WTC11 (cell line): ENCODE data around the gene ELOVL7. TPM values are rescaled to one million over a fixed set of nuclear protein-coding genes. Genes with fewer than 3 reads are reported as not detected.
A peak's percentile ranks its signal among the peaks of the same experiment; 100 is the strongest.

ENCODE experiments used
- ATAC-seq: fragments of 200-7000 bp; cut with Tn5 transposase; 2 replicates; pipeline ENCODE4 v1.10.0; 2021; ENCODE audit warnings: mild to moderate bottlenecking, moderate library complexity
- CTCF ChIA-PET: fragments of 300-600 bp; sonication (Branson Sonifier 250); formaldehyde crosslinking; loops from one replicate; lab custom pipeline; 2021; ENCODE audit warnings: antibody characterized with exemption; lab: Charles Lee
- POLR2A ChIA-PET: fragments of 350-600 bp; sonication (Branson Sonifier 250); formaldehyde crosslinking; loops from one replicate; lab custom pipeline; 2021; ENCODE audit warnings: antibody characterized with exemption; lab: Charles Lee
- DNase-seq: peaks from one replicate; pipeline ENCODE4 v3.0.0; 2021; ENCODE audit warnings: low spot score
- H3K27ac Mint-ChIP-seq: 2 replicates; pipeline ENCODE4 v1.8.0; 2021; ENCODE audit warnings: mixed read lengths
- H3K27me3 Mint-ChIP-seq: 2 replicates; pipeline ENCODE4 v1.8.0; 2021; ENCODE audit warnings: low read depth, mild to moderate bottlenecking, moderate library complexity, mixed read lengths
- H3K36me3 Mint-ChIP-seq: 2 replicates; pipeline ENCODE4 v1.8.0; 2021; ENCODE audit warnings: mixed read lengths
- H3K4me1 Mint-ChIP-seq: 2 replicates; pipeline ENCODE4 v1.8.0; 2022; ENCODE audit warnings: mixed read lengths
- H3K4me3 Mint-ChIP-seq: 2 replicates; pipeline ENCODE4 v1.8.0; 2021; ENCODE audit warnings: mild to moderate bottlenecking, moderate library complexity, mixed read lengths
- H3K9me3 Mint-ChIP-seq: 2 replicates; pipeline ENCODE4 v1.8.0; 2021; ENCODE audit warnings: mixed read lengths
- ETV6 ChIP-seq: sonication (generic); formaldehyde crosslinking; IDR thresholded peaks from 2 replicates; pipeline ENCODE4 v1.8.1; 2022; ENCODE audit warnings: mild to moderate bottlenecking, missing genetic modification reagents
- GRHL2 ChIP-seq: fragments of 250-450 bp; sonication (Bioruptor Pico); IDR thresholded peaks from 2 replicates; pipeline ENCODE4 v1.8.0; 2022; ENCODE audit warnings: mild to moderate bottlenecking, moderate library complexity; ENCODE audit not compliant: insufficient replicate concordance, severe bottlenecking
- SMAD4 ChIP-seq: sonication (generic); formaldehyde crosslinking; IDR thresholded peaks from 2 replicates; pipeline ENCODE4 v1.8.0; 2022; ENCODE audit warnings: mild to moderate bottlenecking, missing genetic modification reagents
- SOX15 ChIP-seq: fragments of 250-450 bp; sonication (Bioruptor Pico); IDR thresholded peaks from 2 replicates; pipeline ENCODE4 v1.9.0; 2021; ENCODE audit warnings: mild to moderate bottlenecking
- SP1 ChIP-seq: sonication (generic); formaldehyde crosslinking; conservative IDR thresholded peaks from 2 replicates; pipeline ENCODE4 v1.8.1; 2022; ENCODE audit warnings: missing genetic modification reagents
- ZNF121 ChIP-seq: sonication (generic); formaldehyde crosslinking; IDR thresholded peaks from 2 replicates; pipeline ENCODE4 v1.8.0; 2023; ENCODE audit warnings: missing genetic modification reagents
- ZNF219 ChIP-seq: sonication (generic); formaldehyde crosslinking; IDR thresholded peaks from 2 replicates; pipeline ENCODE4 v1.8.0; 2023; ENCODE audit warnings: missing genetic modification reagents, mild to moderate bottlenecking, borderline replicate concordance
- total RNA-seq: library from RNA; stranded (reverse); gene quantifications from 3 replicates; pipeline ENCODE4 v1.2.3, GENCODE V29; 2021
- TF ChIP-seq, protein P1 (sequence below): fragments of 250-450 bp; sonication (Bioruptor Pico); IDR thresholded peaks from 2 replicates; pipeline ENCODE4 v1.9.0; 2021; ENCODE audit warnings: mild to moderate bottlenecking, borderline replicate concordance
- TF ChIP-seq, protein P2 (sequence below): fragments of 250-450 bp; sonication (Bioruptor Pico); IDR thresholded peaks from 2 replicates; pipeline ENCODE4 v1.9.0; 2021; ENCODE audit warnings: mild to moderate bottlenecking
- TF ChIP-seq, protein P3 (sequence below): sonication (generic); formaldehyde crosslinking; IDR thresholded peaks from 2 replicates; pipeline ENCODE4 v1.8.0; 2022; ENCODE audit warnings: mild to moderate bottlenecking, missing genetic modification reagents
- TF ChIP-seq, protein P4 (sequence below): fragments of 250-450 bp; sonication (Bioruptor Pico); IDR thresholded peaks from 2 replicates; pipeline ENCODE4 v2.1.2; 2022; ENCODE audit warnings: mild to moderate bottlenecking, moderate library complexity
- TF ChIP-seq, protein P5 (sequence below): sonication (generic); formaldehyde crosslinking; IDR thresholded peaks from 2 replicates; pipeline ENCODE4 v1.8.1; 2023; ENCODE audit warnings: mild to moderate bottlenecking, missing genetic modification reagents
- TF ChIP-seq, protein P6 (sequence below): sonication (generic); formaldehyde crosslinking; conservative IDR thresholded peaks from 2 replicates; pipeline ENCODE4 v1.8.1; 2023; ENCODE audit warnings: mild to moderate bottlenecking, low read depth, missing genetic modification reagents, moderate library complexity

The ELOVL7 gene
- total RNA-seq, 1 experiment from 2014 or later: 7.1 TPM

DNA sequence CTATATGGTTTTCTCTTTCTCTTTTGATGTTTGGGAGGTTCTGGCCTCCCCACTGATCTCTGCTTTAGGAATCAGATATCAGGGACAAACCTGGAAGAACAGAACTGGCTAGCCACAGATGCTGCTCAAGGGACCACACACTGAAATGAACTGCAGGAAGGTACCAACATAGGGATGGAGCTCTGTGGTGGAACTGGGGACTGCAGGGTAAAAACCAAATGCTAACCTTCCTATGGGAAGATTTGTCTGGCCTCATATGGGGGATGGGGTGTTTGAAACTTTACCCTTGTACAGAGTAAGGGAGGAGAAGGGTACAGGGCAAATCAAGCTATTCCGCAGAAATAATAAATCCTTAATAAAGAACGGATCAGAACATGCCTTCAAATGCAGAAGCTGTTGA, 49.4 kb downstream of the ELOVL7 start (continued):
- TF ChIP-seq, protein P1, sequence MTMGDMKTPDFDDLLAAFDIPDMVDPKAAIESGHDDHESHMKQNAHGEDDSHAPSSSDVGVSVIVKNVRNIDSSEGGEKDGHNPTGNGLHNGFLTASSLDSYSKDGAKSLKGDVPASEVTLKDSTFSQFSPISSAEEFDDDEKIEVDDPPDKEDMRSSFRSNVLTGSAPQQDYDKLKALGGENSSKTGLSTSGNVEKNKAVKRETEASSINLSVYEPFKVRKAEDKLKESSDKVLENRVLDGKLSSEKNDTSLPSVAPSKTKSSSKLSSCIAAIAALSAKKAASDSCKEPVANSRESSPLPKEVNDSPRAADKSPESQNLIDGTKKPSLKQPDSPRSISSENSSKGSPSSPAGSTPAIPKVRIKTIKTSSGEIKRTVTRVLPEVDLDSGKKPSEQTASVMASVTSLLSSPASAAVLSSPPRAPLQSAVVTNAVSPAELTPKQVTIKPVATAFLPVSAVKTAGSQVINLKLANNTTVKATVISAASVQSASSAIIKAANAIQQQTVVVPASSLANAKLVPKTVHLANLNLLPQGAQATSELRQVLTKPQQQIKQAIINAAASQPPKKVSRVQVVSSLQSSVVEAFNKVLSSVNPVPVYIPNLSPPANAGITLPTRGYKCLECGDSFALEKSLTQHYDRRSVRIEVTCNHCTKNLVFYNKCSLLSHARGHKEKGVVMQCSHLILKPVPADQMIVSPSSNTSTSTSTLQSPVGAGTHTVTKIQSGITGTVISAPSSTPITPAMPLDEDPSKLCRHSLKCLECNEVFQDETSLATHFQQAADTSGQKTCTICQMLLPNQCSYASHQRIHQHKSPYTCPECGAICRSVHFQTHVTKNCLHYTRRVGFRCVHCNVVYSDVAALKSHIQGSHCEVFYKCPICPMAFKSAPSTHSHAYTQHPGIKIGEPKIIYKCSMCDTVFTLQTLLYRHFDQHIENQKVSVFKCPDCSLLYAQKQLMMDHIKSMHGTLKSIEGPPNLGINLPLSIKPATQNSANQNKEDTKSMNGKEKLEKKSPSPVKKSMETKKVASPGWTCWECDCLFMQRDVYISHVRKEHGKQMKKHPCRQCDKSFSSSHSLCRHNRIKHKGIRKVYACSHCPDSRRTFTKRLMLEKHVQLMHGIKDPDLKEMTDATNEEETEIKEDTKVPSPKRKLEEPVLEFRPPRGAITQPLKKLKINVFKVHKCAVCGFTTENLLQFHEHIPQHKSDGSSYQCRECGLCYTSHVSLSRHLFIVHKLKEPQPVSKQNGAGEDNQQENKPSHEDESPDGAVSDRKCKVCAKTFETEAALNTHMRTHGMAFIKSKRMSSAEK (CRISPR knock-in tag): no peak
- TF ChIP-seq, protein P2, sequence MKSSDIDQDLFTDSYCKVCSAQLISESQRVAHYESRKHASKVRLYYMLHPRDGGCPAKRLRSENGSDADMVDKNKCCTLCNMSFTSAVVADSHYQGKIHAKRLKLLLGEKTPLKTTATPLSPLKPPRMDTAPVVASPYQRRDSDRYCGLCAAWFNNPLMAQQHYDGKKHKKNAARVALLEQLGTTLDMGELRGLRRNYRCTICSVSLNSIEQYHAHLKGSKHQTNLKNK: no peak
- TF ChIP-seq, protein P3, sequence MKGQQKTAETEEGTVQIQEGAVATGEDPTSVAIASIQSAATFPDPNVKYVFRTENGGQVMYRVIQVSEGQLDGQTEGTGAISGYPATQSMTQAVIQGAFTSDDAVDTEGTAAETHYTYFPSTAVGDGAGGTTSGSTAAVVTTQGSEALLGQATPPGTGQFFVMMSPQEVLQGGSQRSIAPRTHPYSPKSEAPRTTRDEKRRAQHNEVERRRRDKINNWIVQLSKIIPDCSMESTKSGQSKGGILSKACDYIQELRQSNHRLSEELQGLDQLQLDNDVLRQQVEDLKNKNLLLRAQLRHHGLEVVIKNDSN (CRISPR knock-in tag): no peak

DNA sequence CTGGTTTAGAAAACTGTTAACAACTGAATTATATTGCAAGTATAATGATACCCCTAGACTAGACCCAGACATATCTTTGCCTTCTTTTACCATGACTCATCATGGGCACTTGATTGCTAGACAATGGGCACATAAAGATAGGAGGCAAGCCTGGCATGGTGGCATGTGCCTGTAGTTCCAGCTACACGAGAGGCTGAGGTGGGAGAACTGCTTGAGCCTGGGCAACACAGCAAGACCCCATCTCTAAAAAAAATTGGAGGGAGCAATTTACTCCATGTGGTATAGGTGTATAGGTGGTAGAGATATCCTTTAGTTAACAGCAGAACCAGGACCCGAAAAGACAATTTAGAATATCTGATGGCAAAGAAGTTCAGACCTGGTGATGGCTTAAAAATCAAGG, 51.6 kb downstream of the ELOVL7 start:
- CTCF ChIA-PET: no interaction called here
- H3K27ac Mint-ChIP-seq: no peak overlapping the region

DNA sequence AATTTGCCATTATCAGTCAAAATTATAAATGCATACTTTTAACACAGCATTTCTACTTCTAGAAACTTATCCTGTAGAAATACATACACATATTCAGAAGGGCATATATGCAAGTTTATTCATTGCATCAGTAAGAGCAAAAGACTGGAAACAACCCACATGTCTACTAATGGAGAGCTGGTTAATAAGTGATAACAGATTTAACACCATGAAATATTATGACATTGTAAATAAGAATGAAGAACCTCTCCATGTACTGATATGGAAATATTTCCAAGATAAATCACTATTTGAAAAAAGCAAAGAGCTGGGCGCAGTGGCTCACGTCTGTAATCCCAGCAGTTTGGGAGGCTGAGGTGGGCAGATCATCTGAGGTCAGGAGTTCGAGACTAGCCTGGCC, 54.5 kb downstream of the ELOVL7 start:
- ATAC-seq (no peak), DNase-seq (no peak)
- peaks cover 4% of the 10 kb centered on the region; the same call in 1 of the 2 replicates for H3K36me3 Mint-ChIP-seq
- no peaks in the 10 kb centered on the region for H3K27me3 Mint-ChIP-seq
- no peaks in the 10 kb centered on the region for H3K9me3 Mint-ChIP-seq
- H3K4me3 Mint-ChIP-seq: no peak overlapping the region
- TF ChIP-seq, protein P4, sequence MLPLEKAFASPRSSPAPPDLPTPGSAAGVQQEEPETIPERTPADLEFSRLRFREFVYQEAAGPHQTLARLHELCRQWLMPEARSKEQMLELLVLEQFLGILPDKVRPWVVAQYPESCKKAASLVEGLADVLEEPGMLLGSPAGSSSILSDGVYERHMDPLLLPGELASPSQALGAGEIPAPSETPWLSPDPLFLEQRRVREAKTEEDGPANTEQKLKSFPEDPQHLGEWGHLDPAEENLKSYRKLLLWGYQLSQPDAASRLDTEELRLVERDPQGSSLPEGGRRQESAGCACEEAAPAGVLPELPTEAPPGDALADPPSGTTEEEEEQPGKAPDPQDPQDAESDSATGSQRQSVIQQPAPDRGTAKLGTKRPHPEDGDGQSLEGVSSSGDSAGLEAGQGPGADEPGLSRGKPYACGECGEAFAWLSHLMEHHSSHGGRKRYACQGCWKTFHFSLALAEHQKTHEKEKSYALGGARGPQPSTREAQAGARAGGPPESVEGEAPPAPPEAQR (CRISPR knock-in tag): no peak
- TF ChIP-seq, protein P5, sequence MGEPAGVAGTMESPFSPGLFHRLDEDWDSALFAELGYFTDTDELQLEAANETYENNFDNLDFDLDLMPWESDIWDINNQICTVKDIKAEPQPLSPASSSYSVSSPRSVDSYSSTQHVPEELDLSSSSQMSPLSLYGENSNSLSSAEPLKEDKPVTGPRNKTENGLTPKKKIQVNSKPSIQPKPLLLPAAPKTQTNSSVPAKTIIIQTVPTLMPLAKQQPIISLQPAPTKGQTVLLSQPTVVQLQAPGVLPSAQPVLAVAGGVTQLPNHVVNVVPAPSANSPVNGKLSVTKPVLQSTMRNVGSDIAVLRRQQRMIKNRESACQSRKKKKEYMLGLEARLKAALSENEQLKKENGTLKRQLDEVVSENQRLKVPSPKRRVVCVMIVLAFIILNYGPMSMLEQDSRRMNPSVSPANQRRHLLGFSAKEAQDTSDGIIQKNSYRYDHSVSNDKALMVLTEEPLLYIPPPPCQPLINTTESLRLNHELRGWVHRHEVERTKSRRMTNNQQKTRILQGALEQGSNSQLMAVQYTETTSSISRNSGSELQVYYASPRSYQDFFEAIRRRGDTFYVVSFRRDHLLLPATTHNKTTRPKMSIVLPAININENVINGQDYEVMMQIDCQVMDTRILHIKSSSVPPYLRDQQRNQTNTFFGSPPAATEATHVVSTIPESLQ (CRISPR knock-in tag): no peak
- TF ChIP-seq ZNF219: no peak
- TF ChIP-seq, protein P1 (CRISPR knock-in tag): no peak
- TF ChIP-seq, protein P2: no peak
- TF ChIP-seq GRHL2 (CRISPR knock-in tag): no peak
- no peak for TF ChIP-seq SOX15 (CRISPR knock-in tag)
- TF ChIP-seq SP1 (CRISPR knock-in tag): no peak
- TF ChIP-seq, protein P6, sequence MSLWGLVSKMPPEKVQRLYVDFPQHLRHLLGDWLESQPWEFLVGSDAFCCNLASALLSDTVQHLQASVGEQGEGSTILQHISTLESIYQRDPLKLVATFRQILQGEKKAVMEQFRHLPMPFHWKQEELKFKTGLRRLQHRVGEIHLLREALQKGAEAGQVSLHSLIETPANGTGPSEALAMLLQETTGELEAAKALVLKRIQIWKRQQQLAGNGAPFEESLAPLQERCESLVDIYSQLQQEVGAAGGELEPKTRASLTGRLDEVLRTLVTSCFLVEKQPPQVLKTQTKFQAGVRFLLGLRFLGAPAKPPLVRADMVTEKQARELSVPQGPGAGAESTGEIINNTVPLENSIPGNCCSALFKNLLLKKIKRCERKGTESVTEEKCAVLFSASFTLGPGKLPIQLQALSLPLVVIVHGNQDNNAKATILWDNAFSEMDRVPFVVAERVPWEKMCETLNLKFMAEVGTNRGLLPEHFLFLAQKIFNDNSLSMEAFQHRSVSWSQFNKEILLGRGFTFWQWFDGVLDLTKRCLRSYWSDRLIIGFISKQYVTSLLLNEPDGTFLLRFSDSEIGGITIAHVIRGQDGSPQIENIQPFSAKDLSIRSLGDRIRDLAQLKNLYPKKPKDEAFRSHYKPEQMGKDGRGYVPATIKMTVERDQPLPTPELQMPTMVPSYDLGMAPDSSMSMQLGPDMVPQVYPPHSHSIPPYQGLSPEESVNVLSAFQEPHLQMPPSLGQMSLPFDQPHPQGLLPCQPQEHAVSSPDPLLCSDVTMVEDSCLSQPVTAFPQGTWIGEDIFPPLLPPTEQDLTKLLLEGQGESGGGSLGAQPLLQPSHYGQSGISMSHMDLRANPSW (CRISPR knock-in tag): no peak
- no peak for TF ChIP-seq ETV6 (CRISPR knock-in tag)
- ChIA-PET CTCF (no interaction called here), POLR2A (no interaction called here)
- H3K27ac Mint-ChIP-seq: no peak overlapping the region
- H3K4me1 Mint-ChIP-seq: peaks cover under 1% of the 10 kb centered on the region

More for the DNA sequence above, 51.6 kb downstream of the ELOVL7 start:
- no peak for TF ChIP-seq SMAD4 (CRISPR knock-in tag)
- peak; percentile 65 for TF ChIP-seq ZNF121 (CRISPR knock-in tag)
- Mint-ChIP-seq H3K27me3 (no peaks in the 10 kb centered on the region), H3K4me1 (peaks cover 22% of the 10 kb centered on the region), H3K36me3 (peaks cover 4% of the 10 kb centered on the region; the same call in 1 of the 2 replicates), H3K9me3 (no peaks in the 10 kb centered on the region), H3K4me3 (no peak overlapping the region)
- POLR2A ChIA-PET: no interaction called here
- no peak for DNase-seq
- no peak for ATAC-seq
